Measurements from ENCODE around the gene ADGRV1.

The ADGRV1 gene

DNA sequence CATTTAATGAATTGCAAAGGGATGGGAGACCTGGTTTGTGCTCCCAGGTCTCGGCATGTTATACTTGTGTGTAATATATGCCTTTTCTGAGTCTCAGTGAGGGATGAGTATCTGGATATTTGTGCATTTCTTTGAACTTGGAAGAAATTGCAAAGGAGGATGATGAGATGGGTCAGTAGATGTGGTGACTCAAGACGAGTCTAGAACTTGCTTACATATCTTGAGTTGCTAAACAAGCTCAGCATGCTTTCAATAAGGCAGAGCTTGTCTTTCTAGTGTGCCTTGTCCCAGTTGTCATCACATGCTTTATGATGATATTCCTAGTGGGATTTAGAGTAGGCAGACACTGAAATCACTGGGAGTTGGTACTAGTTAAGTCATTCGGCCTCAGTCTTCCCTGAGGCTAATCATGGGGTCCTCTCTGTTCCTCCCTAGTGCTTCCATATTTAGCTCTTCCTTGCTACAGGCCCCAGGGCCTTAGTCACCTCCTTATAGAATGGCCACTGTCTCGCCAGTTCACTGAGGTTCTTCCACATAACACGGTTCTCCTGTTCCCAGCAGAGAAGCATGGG lies 602.2 kb downstream of the ADGRV1 start:
- no peak for DNase-seq (ENCODE audit: low read depth)
- no peak overlapping the region for H3K4me3 ChIP-seq (ENCODE audit: low read depth, low read length)
- TF ChIP-seq, protein P1, sequence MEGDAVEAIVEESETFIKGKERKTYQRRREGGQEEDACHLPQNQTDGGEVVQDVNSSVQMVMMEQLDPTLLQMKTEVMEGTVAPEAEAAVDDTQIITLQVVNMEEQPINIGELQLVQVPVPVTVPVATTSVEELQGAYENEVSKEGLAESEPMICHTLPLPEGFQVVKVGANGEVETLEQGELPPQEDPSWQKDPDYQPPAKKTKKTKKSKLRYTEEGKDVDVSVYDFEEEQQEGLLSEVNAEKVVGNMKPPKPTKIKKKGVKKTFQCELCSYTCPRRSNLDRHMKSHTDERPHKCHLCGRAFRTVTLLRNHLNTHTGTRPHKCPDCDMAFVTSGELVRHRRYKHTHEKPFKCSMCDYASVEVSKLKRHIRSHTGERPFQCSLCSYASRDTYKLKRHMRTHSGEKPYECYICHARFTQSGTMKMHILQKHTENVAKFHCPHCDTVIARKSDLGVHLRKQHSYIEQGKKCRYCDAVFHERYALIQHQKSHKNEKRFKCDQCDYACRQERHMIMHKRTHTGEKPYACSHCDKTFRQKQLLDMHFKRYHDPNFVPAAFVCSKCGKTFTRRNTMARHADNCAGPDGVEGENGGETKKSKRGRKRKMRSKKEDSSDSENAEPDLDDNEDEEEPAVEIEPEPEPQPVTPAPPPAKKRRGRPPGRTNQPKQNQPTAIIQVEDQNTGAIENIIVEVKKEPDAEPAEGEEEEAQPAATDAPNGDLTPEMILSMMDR (IDR thresholded peaks at IDR 0.05; ENCODE audit: low read depth, low read length), result no peak
- no peak for TF ChIP-seq POLR2A (IDR thresholded peaks at IDR 0.05; ENCODE audit: extremely low read depth, insufficient read length)
- TF ChIP-seq MYC (IDR thresholded peaks at IDR 0.05; ENCODE audit: low read depth, low read length), result no peak
- TF ChIP-seq, protein P2, sequence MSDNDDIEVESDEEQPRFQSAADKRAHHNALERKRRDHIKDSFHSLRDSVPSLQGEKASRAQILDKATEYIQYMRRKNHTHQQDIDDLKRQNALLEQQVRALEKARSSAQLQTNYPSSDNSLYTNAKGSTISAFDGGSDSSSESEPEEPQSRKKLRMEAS (IDR thresholded peaks at IDR 0.05; ENCODE audit: low read depth, low read length), result no peak

- DNase-seq (ENCODE audit: low read depth), result peak; percentile 95
- TF ChIP-seq, protein P1 (IDR thresholded peaks at IDR 0.05; ENCODE audit: low read depth, low read length), result no peak
- TF ChIP-seq POLR2A (IDR thresholded peaks at IDR 0.05; ENCODE audit: extremely low read depth, insufficient read length), result peak; percentile 27
- H3K4me3 ChIP-seq (ENCODE audit: low read depth, low read length), result peak overlapping the region; percentile 18
Observed at GRCh38 chr5:91162534-91163381, 604.2 kb downstream of the ADGRV1 start.

DNA sequence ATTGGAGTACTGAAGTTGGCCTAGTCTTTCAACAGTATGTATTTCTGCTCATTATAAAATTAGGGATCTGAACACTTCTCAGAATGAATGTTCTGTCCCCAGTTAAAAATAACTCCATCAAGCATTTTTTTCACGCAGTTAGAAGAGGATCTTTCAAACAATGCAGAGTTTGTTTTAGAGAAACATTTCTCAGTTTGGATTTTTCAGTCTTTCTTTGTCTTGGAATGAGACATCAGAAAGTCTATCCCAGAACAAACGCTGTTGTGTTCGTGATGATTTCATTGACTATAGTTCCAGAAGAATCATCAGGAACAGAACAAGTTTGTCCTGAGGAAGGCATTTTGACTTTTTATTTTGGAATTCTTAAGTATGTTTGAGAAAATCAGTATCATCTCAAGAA lies 605.8 kb downstream of the ADGRV1 start:
- DNase-seq (ENCODE audit: low read depth), result no peak
- TF ChIP-seq, protein P1 (IDR thresholded peaks at IDR 0.05; ENCODE audit: low read depth, low read length), result no peak
- TF ChIP-seq POLR2A (IDR thresholded peaks at IDR 0.05; ENCODE audit: extremely low read depth, insufficient read length) (no peak), MYC (IDR thresholded peaks at IDR 0.05; ENCODE audit: low read depth, low read length) (no peak)
- TF ChIP-seq, protein P2 (IDR thresholded peaks at IDR 0.05; ENCODE audit: low read depth, low read length), result no peak
- no peak overlapping the region for H3K4me3 ChIP-seq (ENCODE audit: low read depth, low read length)

DNA sequence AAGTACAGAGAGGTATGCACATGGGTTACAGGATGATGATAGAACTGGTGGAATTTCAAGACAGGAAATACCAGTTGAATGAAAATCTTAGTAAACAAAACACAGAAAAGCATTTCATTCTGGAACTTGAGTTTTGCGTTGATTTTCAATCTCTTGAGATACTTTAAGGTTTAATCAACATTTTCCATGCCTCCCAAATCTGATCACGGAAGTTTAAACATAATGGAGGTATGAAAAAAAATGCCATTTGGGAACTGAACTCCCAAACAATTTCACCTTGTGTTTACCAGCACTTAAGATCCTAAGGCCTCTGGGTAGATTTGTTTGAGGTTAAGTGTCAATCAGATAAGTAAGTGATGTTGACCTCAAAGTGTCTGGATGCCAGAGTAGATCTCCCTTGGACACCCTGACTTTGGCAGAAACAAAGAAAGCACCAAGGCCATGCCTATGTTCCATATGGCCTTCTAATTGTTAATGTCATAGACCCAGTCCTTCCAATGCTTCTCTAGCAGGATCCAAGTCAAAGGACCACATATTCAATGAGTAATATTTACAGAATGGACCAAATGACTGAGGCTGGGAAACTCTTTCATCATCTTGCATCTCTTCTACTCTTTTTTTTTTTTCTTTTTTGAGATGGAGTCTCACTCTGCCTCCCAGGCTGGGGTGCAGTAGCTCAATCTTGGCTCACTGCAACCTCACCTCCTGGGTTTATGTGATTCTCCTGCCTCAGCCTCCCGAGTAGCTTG lies 607.6 kb downstream of the ADGRV1 start:
- no peak overlapping the region for H3K4me3 ChIP-seq (ENCODE audit: low read depth, low read length)
- no peak for TF ChIP-seq MYC (IDR thresholded peaks at IDR 0.05; ENCODE audit: low read depth, low read length)
- TF ChIP-seq POLR2A (IDR thresholded peaks at IDR 0.05; ENCODE audit: extremely low read depth, insufficient read length), result no peak
- TF ChIP-seq, protein P1 (IDR thresholded peaks at IDR 0.05; ENCODE audit: low read depth, low read length), result no peak
- TF ChIP-seq, protein P2 (IDR thresholded peaks at IDR 0.05; ENCODE audit: low read depth, low read length), result no peak
- DNase-seq (ENCODE audit: low read depth), result no peak

GRCh38 chr5:91168859-91169258 lies 610.3 kb downstream of the ADGRV1 start:
- TF ChIP-seq, protein P2 (IDR thresholded peaks at IDR 0.05; ENCODE audit: low read depth, low read length), result no peak
- TF ChIP-seq, protein P1 (IDR thresholded peaks at IDR 0.05; ENCODE audit: low read depth, low read length), result no peak
- no peak overlapping the region for H3K4me3 ChIP-seq (ENCODE audit: low read depth, low read length)
- DNase-seq (ENCODE audit: low read depth), result no peak

Measured in NB4 (cell line).